GOT3 (cell line): ENCODE data around the gene CNPY2.
A peak's percentile ranks its signal among the peaks of the same experiment; 100 is the strongest.
"Not testable (repeated sequence)": the region's sequence is repeated elsewhere in the genome, so short reads cannot be mapped to it uniquely, and the experiment has no call there.

ENCODE experiments used
- DNase-seq: peaks from one replicate; lab custom pipeline; 2025; ENCODE audit warnings: mixed read lengths; lab: John Stamatoyannopoulos, UW

The CNPY2 gene

DNA sequence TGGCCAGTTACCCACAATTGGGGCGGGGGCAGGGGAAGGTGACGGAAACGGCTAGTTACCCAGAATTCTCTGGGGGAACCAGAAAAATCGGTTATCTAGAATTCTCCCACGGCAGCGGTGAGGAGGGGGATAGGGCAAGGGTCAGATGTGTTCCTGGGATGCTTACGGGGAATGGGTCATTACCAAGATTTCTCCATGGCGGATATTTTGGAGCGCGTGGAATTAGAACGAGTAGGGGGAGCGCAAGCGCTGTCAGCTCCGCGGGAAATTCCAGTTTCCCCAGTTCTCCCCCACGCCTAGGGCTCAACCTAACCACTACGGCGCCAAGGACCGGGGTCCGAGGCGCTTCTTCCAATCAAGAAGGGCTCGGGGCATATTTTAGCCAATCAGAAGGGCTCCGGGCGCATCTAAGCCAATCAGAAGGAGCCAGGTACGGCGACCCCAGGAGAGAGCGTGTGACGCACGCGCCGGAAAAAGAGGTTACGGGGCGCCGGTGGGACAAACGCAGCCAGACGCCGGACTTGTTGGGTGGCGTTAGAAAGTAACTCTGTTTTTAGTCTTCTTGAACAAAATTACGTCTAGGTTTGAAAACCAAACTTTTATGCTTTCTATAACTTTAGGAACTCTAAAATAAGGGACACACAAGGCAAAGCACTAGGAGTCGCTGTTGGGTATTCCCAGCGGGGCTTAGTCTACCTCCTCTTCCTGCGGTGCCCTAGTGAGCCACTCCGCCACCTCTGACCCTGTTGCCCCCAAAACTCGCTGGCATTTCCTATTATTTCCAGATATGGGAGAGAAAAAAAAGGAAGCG, 18.1 kb upstream of the CNPY2 start, which contains the start of gene PAN2:
Gene PAN2 (minus strand): TSS at position 322 of the 811 bp plus-strand sequence. CDS start 906 bp downstream, outside the sequence.
- DNase-seq: peak; percentile 59

DNA sequence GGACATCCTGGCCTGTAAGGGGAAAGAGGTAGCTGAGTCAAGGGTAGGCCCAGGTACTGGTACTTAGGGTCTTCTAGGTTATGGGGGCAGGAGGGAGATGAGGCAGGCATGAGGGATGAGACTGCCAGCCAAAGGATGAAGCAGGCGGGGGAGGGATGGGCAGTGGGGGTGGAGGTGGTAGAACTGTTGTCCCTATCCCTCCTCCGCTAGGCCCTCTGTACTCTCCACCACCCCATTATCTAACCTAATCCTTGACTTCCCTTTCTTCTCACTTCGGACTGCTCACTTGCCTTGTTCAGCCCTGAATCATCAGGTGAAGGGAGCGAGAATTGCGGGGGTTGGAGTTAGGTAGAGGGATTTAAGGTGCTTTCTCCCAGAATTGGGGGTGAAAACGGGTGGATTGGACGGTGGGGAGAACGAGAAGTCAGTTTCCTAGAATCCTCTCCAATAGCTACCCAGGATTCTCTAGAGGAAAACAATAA, 17.4 kb upstream of the CNPY2 start:
- no peak for DNase-seq

DNA sequence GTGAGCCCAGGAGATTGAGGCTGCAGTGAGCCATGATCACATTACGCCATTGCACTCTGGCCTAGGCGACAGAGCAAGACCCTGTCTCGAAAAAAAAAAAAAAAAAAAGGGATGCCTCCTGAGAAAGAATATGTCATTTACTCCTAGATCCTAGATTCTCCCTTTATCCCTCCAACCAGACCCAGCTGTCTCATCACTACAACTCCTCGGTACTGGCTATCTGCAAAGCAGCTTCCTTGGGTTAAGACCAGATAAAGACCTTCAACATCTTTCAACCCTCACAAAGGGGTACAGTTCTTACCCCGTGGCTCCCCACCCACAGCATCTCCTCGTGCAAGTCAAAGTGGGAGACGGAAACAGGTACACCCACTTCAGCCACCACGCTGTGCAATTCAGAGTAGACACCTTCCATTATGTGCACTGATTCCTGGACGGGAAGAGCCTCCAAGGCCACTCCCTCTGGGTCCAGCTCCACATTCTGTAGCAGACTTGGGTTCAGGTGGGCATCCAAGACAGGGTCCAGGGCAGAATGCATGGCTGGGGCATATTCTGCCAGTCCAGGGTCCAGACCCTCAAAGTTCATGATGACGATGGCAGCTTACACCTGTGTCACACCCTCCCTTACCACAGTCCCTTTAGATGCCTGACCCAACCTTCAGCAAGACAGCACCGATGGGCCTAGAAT, 16.9 kb upstream of the CNPY2 start:
- DNase-seq: no peak

DNA sequence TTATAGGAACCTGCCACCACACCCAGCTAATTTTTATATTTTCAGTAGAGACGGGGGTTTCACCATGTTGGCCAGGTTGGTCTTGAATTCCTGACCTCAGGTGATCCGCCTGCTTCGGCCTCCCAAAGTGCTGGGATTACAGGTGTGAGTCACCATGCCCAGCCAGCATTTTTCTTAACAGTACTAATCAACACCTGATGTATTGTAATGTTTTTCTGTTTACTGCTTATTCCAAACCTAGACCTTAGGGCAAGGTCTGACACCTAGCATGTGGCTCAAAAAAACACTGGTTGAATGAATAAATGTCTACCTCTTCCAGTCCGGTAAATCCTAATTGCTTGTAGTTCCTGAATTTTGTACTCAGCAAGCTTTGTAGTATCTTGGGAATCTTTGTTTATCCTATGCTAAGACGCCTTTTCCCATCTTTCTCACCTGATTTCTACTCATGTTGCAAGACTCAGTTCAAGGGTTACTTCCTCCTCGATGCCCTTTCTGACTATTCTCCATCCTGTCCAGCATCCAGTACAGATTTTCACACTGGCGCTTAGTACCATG, 15.2 kb upstream of the CNPY2 start:
- DNase-seq: no peak

DNA sequence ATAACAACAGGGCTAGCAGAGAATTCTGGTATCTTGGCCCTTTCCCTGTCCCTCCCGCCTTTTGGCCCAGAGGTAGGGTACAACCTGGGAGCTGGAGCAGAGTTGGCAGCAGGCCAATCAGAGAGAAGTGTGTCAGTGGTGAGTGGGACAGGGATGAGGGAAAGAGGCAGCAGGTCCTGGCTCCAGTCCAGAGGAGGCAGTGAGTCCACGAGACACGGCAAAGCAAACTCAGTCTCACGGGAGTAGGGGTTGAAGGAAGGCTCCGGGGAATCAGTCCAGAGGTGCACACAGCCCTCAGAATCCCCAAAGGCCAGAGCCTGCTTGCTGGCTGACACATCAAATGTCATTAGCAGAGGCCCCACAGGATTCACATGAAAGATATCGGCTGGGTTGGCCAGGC, 10.7 kb upstream of the CNPY2 start:
- no peak for DNase-seq

DNA sequence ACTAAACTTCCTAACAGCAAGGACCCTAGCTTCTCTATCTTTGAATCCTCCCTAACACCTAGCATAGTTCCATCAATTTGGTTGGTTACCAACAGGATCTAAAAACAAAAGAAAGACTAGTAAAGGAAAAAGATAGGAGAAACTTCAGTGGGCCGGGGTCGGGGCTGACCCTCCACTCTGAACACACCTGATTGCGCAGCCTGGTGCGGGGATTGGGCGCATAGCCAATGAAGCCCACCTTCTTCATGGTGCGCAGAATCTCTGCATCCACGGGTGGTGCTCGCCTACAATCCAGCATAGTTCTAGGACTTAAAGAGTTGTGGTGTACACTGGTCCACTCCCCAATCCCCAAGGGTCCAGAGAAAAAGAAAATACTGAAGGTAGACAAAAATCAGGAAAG, 10.3 kb upstream of the CNPY2 start:
- no peak for DNase-seq

DNA sequence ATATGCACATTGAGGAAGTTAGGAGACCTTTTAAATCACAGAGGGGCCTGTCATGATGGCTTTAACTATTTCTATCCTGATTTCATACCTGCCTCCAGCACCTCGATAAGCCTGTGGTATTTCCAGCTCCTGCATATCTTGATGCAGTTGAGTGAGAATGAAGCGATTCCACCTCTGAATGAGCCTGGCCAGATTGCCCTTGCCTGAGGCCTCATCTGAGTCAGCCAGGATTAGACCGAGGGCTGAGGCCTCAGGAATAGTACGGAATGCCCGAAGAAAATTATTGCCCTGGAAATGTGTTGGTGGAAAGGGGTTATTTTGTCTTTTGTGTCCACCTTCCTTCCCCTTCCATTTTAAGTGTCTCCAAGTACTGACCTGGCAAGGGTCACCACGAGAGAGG, 8.4 kb upstream of the CNPY2 start:
- DNase-seq: no peak

DNA sequence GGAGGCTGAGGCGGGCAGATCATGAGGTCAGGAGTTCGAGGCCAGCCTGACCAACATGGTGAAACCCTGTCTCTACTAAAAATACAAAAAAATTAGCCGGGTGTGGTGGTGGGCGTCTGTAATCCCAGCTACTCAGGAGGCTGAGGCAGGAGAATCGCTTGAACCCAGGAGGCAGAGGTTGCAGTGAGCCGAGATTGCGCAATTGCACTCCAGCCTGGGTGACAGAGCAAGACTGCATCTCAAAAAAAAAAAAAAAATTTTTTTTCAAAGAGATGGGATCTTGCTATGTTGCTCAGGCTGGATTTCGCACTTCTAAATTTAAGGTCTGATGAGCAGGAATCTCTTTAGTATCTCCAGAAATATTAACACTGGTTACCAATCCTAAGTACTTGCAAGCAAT, 5.8 kb upstream of the CNPY2 start:
- not testable (repeated sequence) for DNase-seq

DNA sequence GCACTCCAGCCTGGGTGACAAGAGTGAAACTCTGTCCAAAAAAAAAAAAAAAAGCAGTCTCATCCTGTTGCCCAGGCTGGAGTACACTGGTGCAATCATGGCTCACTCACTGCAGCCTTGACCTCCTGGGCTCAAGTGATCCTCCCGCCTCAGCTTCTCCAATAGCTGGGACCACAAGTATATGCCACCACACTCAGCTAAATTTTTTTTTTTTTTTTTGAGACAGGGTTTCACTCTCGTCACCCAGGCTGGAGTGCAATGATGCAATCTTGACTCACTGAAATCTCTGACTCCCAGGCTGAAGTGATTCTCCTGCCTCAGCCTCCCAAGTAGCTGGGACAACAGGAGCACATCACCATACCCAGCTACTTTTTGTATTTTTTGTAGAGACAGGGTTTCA, 5.2 kb upstream of the CNPY2 start:
- no peak for DNase-seq

DNA sequence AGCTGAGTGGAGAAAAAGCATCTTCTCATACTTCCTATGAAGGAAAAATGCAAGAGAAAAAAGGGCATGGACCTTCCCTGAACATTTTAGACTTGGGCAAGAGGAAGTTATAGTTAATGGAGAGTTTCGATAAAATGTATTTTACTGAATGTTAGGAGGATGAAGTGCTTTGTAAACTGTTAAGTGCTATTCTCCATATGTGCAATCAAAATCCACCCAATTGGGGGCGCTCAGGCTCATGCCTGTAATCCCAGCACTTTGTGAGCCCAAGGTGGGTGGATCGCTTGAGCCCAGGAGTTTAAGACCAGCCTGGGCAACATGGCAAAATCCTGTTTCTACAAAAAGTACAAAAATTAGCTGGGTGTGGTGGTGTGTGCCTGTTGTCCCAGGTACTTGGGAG, 1.9 kb upstream of the CNPY2 start:
- no peak for DNase-seq

DNA sequence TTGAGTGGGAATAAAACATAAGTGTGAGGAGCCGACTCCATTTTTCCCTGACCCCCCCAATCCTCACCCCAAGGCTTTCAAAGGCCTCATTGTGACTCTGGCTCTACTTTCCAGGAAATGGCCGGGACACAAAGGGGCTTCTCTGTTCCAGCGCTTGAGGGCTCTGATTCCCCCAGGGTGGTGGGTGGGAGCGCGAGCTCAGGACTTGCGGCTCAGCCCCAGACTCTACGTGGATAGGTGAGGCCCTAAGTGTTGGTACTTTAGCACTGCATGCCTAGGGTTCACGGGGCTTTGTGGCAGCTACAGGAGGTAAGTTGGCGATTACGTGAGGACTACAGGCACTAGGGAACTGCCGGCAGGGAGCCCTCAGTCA, 553 bp downstream of the CNPY2 start:
- no peak for DNase-seq

DNA sequence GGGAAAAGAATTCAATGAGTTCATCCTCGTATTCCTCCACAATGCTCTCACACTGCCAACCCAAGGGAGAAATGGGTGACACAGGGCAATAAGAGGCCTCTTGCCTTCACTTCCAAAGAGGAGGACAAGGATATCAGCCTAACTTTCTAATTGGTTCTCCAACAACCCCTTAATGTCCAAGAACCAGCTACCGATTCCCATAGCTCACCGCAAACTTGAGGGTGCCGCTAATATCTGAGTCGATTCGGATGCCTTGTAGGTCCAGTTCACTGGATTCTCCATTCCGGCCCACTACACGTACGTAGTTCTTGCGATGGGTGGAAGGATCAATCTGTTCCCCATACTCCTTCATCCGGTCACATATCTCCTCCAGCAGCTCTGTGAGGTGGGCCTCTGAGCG, 4.8 kb downstream of the CNPY2 start:
- no peak for DNase-seq

DNA sequence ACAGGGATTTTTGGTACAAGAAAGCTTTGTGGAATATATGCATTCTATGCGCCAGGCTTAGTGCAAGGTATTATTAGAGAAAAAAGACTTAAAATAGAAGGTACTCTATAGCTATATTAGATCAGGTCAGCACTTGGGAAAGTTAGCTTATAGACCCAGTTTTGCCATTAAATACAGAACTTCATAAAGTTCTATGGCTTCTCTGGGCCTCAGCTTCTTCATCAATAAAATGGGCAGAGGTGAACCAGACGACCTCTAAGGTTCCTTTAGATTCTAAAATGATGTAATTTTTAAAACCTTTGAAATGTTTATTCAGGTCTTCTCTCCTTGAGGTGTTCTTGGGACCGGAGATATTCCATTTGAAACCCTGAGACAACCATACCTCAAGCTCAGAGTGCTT, 7.1 kb downstream of the CNPY2 start:
- DNase-seq: no peak

DNA sequence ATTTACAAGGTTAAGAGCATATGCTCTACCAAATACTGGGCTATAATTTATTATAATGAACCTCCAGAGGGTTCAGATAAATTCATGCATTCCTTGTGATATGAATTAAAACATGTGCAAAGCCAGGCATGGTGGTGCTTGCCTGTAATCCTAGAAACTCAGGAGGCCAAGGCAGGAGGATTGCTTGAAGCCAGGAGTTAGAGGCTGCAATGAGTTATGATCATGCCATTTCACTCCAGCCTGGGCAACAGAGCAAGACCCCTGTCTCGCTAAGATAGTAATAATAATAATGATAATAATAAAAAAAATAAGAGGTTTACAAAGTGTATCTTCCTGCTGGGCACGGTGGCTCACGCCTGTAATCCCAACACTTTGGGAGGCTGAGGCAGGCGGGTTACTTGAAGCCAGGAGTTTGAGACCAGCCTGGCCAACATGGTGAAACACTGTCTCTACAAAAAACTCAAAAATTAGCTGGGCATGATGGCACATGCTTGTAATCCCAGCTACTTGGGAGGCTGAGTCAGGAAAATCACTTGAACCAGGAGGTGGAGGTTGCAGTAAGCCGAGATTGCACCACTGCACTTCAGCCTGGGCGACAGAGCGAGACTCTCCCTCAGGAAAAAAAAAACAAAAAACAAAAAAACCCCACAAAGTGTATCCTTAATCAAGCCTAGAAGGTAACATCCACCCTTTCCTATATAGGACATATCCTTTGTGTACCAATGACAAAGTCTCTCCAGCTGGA, 8.4 kb downstream of the CNPY2 start:
- DNase-seq: no peak

DNA sequence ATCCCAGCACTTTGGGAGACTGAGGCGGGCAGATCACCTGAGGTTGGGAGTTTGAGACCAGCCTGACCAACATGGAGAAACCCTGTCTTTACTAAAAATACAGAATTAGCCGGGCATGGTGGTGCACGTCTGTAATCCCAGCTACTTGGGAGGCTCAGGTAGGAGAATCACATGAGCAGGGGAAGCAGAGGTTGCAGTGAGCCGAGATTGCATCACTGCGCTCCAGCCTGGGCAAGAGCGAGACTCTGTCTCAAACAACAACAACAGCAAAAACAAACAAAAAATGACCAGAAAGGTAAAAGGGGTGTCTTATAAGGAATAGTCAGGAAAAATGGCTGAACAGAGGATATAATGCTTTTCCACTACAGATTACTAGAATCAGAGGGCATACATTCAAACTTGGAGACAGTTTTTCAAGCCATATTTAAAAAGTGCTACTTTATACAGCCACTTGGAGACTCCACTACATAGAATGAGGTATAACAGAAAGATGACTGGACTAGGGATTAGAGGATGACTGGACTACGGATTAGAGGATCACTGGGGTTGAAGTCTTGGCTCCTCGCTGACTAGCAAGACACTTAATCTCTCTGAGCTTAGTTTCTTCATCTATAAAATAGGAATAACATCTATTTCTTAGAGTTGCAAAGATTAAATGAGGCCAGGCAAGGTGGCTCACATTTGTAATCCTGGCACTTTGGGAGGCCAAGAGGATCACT, 10.8 kb downstream of the CNPY2 start:
- no peak for DNase-seq

DNA sequence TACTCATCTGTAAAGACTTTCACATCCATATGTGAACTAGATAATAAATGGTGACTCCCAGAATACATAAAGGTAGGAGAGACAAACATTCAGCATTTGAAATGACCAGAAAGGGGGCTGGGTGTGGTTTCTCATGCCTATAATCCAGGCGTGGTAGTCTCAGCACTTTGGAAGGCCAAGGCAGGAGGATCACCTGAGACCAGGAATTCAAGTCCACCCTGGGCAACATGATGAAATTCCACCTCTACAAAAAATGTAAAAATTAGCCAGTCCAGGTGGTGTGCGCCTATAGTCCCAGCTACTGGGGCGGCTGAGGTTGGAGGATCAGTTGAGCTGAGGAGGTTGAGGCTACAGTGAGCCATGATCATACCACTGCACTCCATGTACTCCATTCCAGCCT, 11.5 kb downstream of the CNPY2 start:
- no peak for DNase-seq

DNA sequence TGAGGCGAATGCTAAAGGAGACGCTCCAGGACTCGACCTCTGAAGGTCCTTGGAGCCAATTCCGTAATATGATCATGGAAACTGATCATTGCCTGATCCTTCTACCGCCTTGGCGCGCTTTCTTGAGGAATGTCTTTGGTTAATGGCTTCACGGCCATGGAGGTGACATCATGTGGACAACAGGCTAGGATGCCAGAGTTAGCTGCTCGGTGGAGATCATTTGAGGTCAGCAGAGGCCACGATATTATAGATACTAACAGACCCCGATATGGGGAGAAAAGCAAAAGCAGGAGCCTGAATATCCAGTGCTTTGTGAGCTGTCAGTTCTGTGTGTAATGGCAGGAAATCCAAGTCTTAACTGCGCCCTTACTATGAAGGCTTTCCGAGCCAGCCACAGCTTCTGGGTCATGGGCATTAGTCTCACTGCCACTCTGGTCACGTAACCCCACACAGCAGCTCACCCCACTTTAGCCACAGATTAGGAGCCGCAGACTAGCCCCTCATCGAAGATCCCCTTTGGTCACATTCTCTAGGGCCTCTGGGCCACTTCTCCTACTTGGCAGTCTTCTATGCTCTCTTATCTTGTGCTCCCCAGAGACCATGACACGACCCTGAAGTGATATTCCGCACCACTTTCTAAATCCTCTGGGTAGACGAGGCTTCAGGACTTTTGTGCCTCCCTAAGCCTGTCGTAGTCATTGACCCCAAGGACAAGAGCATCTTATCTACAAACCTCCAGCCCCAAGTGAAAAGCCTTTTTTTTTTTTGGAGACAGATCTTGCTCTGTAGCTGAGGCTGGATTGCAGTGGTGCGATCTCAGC, 14.9 kb downstream of the CNPY2 start:
- no peak for DNase-seq

DNA sequence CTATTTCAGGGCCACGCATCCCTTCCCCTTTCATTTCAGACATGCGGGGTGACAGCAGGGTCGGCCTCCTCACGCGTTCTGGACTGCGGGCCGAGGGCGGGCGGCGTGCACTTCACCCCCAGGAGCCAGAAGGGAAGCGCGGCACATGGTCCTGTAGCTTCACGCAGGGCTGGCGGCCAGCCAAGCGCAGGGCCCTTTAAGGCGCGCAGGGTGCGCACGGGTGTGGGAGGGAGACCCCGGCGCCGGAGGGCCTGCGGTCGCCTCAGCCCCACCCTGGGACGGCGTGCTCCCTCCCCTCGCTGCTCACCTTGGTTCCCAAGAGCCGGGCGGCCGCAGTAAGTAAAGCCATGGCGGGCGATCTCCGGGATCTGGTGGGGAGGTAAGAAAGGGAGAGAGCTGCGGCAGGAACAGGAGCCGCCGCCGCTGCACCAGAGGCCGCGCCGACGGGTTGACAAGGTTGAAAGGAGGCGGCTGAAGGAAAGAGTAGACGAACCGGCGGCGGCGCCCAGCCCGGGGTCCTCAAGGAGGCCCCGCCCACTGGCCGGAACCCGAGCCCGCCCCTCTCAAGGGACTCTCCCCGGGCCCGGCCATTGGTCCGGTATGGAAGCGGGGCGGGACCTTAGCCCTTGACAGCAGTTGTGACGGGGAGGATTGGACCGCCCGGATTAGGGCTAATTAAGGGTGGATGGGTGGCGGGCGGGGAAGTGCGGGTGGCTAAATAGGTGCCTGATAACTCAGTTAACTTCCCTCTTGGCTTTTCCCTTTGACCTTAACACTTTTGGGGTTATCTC, 15.7 kb downstream of the CNPY2 start, which contains the start of gene CS:
Gene CS (minus strand): TSS at position 478 of the 791 bp plus-strand sequence. CDS start 129 bp downstream, at position 349.
- peak; percentile 80 for DNase-seq

DNA sequence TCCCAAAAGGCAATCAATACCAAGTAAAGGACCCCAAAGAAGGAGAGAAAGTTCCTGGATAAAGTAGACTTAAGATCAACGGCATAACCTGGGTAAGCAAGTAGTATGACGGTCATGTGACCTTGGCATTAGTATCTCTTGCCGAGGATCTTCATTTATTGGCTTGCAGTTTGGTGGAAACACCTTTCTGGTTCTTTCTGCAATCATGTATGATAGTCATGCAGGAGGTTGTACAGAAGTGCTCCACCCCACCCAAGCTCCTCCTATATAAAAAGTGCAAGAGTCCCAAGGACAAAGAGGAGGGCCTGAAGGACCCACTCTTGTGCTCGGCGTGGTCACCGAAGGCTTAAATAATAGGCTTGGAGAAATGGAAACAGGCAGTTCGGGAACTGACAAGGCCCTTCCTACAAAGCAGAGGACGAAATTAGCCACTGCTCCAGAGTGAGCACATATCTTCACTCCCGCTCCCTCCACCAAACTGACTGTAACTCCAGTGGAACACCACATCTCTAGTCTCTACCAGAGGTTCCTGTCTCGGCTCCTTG, 16.4 kb downstream of the CNPY2 start:
- no peak for DNase-seq

DNA sequence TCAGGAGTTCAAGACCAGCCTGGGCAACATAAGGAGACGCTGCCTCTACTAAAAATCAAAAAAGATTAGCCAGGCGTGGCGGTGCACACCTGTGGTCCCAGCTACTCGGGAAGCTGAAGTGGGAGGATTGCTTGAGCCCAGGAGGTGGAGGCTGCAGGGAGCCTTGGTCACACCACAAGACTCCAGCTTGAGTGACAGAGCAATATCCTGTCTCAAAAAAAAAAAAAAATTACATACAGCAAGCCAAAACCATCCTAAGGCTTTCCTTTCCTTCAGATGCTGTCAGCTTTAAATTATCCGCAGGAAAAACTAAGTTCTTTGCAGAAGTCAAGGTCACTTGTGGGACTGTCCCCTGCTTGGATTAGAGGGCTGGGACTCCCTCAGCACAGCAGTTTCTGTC, 17.0 kb downstream of the CNPY2 start:
- no peak for DNase-seq
